Lower leg skin (tissue), 4 donors: ENCODE results near the gene BLZF1. TPM values are rescaled to one million over a fixed set of nuclear protein-coding genes. Genes with fewer than 3 reads are reported as not detected.

Source experiments
- DNase-seq, 2 donors: peaks; one replicate each; pipeline ENCODE4 v3.0.0-alpha.2; 2019; ENCODE audit warnings: low spot score in 2 of 2
- H3K4me3 ChIP-seq: fragments of 200-600 bp; sonication (generic); 2 replicates; pipeline ENCODE4 v1.5.1; 2017; ENCODE audit warnings: mild to moderate bottlenecking, low read depth; ENCODE audit not compliant: poor library complexity, severe bottlenecking
- CTCF ChIP-seq, 3 donors: fragments of 450-650 bp; IDR thresholded peaks; one replicate each; pipeline ENCODE4 v1.5.1; 2016; ENCODE audit warnings: antibody characterized with exemption in 3 of 3, mild to moderate bottlenecking in 3 of 3, moderate library complexity in 2 of 3
- POLR2A ChIP-seq, 2 donors: fragments of 450-650 bp; IDR thresholded peaks; one replicate each; pipeline ENCODE4 v1.6.1; 2016 to 2017; ENCODE audit warnings: antibody characterized with exemption in 2 of 2, mild to moderate bottlenecking in 1 of 2, moderate library complexity in 1 of 2
- WGBS, 2 donors: methylation state at CpG; one replicate each; pipeline ENCODE4 v1.1.5; 2018; 5-methylcytosine and 5-hydroxymethylcytosine counted together
- intact Hi-C: fragments of 100-400 bp; cut with DNase I; formaldehyde crosslinking; loops from one replicate; pipeline ENCODE4 v1.15.0; 2023; ENCODE audit warnings: low total_unique reads
- total RNA-seq, 4 donors: library from RNA; depleted of rRNA; stranded (reverse); fragments of >200 nt; gene quantifications; one replicate each; pipeline ENCODE4 v1.1.0, GENCODE V29; 2016

The BLZF1 gene
- total RNA-seq, 4 donors from 2014 or later: 20.4 to 23.8 (median 21.3) TPM

- intact Hi-C loops: loop anchor here (10.0 kb wide), 1 partner anchor 743 kb away; no protein-coding TSS in a partner anchor
- DNase-seq: no peak
- 88 to 89% methylated on average over 2 of the region's 2 CpGs for WGBS, 2 donors
- no peak for TF ChIP-seq CTCF (IDR thresholded peaks at IDR 0.05)
- no peak for TF ChIP-seq POLR2A (IDR thresholded peaks at IDR 0.05)
- H3K4me3 ChIP-seq: no peak overlapping the region
These were observed 20.2 kb upstream of the BLZF1 start for GRCh38 chr1:169347688-169348382.

DNA sequence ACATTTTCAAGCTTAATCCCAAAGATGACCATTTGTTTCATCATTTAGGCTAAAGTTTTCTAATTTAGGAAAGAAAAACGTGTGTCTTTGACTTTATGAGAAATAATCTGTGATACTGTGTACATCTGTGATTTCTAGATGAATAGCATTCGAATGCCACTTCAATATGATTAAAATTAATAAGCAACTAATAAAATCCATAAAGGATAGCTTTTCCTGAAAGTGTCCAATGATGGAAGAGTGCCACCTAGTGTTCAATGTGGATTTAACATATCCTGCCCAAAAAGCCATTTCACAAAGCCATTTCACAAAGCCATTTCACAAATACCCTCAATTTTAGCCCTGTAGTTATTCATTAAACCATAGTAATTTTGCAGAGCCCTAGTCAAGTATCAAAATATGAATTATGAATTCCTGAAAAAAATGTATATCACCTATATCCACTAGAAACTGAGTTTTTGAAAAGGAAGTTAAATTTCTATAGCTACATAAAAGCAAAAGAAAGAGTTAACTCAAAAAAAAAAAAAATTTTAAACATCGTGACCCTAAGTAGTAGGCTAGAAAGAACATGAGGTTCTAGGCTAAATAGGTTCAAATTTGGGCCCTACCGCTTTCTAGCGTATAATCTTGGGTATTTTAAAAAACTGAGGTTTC lies 19.5 kb upstream of the BLZF1 start:
- intact Hi-C loops: loop anchor here (10.0 kb wide), 1 partner anchor 744 kb away; no protein-coding TSS in a partner anchor
- WGBS, 2 donors: 47 to 48% methylated on average over 5 of the region's 5 CpGs
- TF ChIP-seq CTCF (IDR thresholded peaks at IDR 0.05): peak in 1 of 3 donors; percentile 39
- no peak for TF ChIP-seq POLR2A (IDR thresholded peaks at IDR 0.05)
- no peak overlapping the region for H3K4me3 ChIP-seq
- no peak for DNase-seq

GRCh38 chr1:169360415-169360814 lies 7.6 kb upstream of the BLZF1 start:
- no peak for DNase-seq
- H3K4me3 ChIP-seq: no peak overlapping the region
- TF ChIP-seq POLR2A (IDR thresholded peaks at IDR 0.05) (no peak), CTCF (IDR thresholded peaks at IDR 0.05) (no peak)
- intact Hi-C loops: no loop called here
- 97% methylated on average over 1 of the region's 1 CpG for WGBS, 2 donors

- intact Hi-C loops: no loop called here
- TF ChIP-seq CTCF (IDR thresholded peaks at IDR 0.05) (no peak), POLR2A (IDR thresholded peaks at IDR 0.05) (no peak)
- no peak for DNase-seq
- 86 to 88% methylated on average over 7 of the region's 7 CpGs for WGBS, 2 donors
- H3K4me3 ChIP-seq: no peak overlapping the region
These were observed 6.7 kb upstream of the BLZF1 start for GRCh38 chr1:169361281-169361680.

- TF ChIP-seq CTCF (IDR thresholded peaks at IDR 0.05) (no peak), POLR2A (IDR thresholded peaks at IDR 0.05) (no peak)
- intact Hi-C loops: no loop called here
- no peak for DNase-seq
- H3K4me3 ChIP-seq: no peak overlapping the region
- 60 to 74% methylated on average over 5 of the region's 5 CpGs for WGBS, 2 donors
These were observed 4.8 kb upstream of the BLZF1 start for GRCh38 chr1:169363046-169363730.
